Activated gamma-delta T cell treated with Interleukin-2 at 50 U/mL for 16 hours (primary cell): ENCODE results near the gene MAP1LC3A.

Experiments
- DNase-seq: peaks from one replicate; pipeline ENCODE4 v3.0.0-alpha.2; 2020

Gene MAP1LC3A

DNA sequence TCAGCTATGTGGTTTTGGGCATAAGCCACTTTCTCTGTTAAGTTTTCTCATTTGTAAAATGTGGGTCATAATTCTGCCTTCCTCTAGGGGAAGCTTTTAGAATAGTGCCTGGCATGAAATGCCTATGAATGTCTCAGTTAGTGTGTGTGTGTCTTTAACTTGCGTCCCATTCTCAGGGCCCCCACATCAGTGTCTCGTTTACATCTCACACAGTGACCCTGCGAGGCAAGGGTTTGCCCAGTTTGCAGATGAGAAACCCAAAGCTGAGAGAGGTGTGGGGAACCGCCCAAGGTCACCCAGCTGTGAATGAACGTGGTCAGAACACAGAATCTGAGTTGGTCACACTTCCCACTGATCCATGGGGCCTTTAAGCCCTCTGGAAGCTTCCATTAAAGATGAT lies 28.2 kb upstream of the MAP1LC3A start:
- no peak for DNase-seq

DNA sequence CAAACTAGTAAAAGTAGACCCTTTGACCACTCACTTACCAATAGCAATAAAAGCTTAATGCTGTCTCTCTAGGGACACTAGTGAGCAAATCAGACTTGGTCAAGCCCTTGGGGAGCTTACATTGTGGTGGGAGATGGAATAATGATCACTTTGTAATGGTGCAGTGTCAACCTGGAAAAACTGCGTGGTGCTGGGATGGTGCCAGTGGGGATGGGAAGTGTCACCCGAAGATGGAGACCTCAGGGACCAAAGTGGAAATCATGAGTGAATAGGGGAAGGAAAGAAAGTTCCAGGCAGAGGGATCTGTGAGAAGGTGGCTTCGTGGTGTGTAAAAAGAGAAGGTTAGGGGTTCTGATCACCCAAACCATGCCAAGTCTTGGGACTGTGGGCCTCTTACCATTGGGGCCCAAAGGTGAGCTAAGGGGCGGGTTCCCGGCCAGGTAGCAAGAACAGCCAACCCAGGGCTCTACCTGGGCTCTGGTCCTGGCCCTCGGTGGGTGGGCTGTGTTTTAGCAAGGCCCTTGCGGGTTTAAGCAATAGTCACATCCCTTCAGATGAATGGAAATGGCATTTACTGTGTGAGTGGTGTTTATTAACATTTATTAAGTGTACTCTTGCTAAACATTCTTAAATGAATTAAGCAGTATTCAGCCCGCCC lies 26.8 kb upstream of the MAP1LC3A start:
- no peak for DNase-seq

DNA sequence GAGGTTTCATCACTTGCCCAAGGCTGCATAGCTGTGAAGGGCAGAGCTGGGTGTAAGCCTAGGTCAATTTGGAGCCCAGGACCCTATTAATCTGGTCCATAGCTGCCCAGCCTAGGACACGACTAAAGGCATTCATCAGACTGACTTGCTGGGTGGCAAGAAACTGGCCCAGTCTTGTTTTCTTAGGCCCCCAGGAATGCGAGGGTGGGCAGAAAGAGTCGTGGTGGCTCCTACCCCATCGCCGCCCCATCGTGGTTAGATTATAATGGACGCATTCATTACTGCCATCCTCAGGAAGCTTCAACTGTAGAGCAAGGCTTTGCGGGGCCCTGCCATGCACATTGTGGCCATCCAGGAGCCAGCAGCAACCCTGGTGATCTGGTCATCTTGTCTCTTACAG lies 26.2 kb upstream of the MAP1LC3A start:
- DNase-seq: no peak

- DNase-seq: no peak
Measured at GRCh38 chr20:34532756-34533155, 25.8 kb upstream of the MAP1LC3A start.

- no peak for DNase-seq
Measured at GRCh38 chr20:34534391-34535165, 23.9 kb upstream of the MAP1LC3A start.

DNA sequence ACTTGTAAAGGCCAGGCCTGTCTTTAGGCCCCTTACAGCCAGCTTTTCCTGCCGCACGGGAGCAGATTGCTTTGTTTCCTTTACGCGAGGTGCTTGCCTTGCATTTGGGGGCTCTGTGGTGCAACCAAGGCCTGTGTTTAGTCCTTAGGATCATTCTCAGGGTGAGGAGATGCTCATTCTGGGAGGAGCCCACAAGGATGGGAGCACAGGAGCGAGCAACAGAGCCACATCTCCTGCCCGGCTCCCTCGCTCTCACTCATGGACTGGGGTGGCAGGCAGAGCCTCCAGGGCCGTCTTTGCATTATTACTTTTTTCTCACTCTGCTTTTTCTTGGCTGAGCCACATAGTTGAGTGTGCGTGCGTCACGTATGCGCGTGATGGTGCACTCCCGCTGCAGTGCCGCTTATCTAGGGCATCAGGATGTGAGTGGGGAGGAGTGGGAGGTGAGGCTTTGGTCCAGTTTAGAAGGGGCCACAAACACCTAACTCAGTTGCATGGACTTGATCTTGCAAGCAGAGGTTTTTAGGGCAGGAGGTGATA lies 23.1 kb upstream of the MAP1LC3A start:
- DNase-seq: no peak

- no peak for DNase-seq
Measured at GRCh38 chr20:34535857-34536256, 22.7 kb upstream of the MAP1LC3A start.

DNA sequence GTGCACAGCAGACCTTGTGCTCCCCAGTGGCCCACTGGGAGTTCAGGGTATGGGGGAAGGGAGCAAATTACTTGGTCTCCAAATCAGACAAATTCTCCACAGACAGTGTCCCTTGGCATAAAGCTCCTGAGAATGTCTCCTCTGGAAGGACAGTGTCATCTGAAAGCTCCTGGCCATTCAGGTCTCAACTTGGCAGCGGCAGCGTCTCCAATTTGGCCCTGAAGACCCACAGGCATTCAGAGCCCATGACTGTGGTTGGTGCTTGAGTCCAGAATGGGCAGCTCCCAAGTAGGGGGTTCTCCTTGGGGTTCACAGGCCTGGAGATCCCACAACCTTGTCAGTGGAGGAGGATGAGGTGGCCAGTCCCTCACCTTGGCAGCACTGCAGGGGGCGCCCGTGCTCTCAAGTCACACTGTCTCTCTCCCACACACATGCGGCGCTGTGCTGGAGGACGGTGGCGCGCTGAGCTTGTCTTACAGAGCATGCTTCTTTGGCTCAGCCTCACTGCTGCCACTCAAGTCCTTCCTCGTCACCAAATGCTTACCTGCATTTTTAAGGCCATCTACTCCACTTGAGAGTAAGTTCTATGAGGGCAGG lies 21.6 kb upstream of the MAP1LC3A start:
- DNase-seq: no peak

GRCh38 chr20:34537651-34538050 lies 20.9 kb upstream of the MAP1LC3A start:
- DNase-seq: no peak

DNA sequence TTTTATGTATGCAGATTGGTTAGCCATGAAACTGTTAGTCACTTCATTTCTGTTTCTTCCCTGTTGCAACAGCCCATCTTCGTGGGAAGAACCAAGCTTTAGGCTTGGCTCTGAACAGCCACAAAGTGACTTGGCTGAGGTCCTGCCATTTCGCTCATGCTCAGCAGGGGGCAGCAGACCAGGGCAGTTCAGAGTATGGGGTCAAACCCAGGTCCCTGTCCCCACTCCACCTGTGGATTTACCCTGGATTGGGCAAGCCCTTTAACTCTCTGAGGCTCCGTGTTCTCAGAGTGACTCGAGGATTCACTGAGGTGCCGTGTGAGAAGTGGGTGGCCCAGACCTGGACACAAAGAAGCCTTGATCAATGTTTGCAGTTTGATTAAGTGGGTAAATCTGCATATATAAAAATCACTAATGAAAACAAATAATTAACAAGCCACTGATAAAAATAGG lies 19.8 kb upstream of the MAP1LC3A start:
- DNase-seq: peak; percentile 45

- DNase-seq: no peak
Measured at GRCh38 chr20:34539756-34540155, 18.8 kb upstream of the MAP1LC3A start.

- no peak for DNase-seq
Measured at GRCh38 chr20:34540596-34541263, 17.8 kb upstream of the MAP1LC3A start.

DNA sequence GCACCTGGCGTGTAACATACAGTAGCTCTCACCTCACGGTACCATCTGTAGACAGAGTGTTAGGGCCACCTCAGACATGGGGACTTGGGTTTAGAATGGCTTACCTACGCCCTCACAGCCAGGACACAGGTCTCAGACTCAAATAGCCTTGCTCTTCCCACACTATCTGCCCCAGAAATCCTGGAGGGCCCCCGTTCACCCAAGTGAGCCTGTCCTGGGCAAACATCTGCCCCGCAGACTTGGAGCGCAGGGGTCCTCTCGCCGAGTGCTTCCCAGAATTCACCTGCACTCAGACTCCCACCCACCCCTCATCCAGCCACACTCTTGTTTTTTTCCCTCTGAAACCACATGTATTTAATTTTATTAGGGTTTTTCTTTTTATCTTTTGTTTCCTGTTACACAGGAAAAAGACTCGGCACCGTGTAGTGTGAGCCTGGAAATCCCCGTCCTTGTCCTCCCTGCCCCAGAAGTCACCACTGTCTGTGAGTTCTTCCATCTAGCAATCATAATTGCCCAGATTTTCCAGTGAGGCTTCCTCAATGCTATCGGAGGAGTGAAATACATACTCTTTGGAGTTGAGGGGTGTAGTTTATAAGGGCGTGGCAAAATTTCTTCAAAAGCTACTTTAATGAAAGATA lies 17.1 kb upstream of the MAP1LC3A start:
- DNase-seq: no peak

DNA sequence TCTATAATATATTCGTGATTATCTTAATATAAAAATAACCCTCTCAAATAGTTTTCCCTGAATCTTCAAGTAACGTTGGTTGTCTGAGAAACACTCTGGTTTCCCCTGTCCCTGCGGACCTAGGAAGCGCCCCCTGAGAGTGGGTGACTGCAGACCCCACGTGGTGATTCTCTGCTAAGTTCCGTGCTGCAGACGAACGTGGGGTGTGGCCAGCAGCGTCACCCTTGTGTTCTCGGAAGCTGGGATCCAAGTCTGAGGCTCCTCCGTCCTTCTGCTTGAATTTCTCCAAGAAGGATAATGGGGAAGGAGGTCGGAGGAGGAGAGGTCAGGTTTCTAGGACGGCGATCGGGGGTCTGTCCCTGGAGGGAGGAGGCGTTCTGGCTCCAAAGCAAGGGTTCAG lies 16.6 kb upstream of the MAP1LC3A start:
- DNase-seq: no peak

DNA sequence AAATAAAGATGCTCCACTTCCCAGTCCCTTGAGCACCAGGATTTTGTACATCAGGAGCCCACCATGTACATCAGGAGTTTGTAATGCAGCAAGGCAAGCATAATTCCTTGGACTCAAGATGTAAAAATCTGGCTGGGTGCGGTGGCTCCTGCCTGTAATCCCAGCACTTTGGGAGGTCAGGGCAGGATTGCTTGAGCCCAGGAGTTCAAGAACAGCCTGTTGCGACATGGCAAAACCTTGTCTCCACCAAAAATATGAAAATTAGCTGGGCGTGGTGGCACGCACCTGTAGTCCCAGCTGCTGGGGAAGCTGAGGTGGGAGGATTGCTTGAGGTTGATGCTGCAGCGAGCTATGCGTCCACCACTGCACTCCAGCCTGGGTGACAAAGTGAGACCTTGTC lies 16.1 kb upstream of the MAP1LC3A start:
- DNase-seq: no peak

DNA sequence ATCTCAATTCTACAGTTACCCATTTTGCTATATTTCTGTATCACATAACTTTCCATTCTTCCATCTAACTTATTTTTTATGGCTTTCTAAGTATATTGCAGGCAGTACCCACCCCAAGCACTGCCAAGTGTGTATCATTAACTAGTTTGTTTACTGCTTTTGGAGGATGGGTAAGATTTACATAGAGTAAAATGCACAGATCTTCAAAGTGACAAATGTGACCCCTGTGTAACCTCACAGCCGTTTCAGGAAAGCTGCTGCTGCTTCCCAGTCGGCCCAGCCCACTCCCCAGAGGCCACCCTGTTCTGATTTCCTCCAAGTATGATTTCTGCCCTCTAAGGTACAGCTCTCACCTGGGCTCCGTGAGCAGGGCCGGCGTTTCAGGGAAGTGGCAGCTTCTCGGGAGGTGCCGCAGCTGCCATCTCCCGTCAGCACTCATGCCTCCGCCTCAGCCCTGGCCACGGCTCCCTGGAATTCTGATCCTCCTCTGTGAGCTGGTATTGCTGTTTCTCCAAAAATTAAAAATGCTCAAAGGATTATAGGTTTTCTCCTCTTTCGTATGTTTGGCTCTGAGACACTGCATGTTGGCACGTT lies 15.0 kb upstream of the MAP1LC3A start:
- DNase-seq: no peak

- no peak for DNase-seq
Measured at GRCh38 chr20:34544109-34544796, 14.3 kb upstream of the MAP1LC3A start.

DNA sequence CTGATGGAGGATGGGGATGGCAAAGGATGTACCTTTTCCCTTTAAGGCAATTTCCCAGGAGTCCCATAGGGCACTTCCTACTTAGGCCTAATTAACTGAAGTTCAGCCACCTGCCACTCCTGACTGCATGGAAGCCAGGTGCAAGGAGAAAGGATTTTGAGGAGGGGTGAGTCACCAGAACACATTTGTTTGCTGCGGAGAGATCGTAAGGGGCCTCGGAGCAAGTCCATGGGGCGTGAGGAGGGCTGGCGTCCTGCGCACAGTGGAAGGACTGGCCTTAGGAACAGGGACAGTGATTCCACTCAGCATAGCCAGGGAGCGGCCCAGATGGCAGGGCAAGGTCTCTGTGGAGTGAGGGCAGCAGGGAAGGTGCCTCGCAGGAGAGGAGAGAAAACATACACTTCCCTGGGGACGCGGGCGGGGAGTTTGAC lies 11.8 kb upstream of the MAP1LC3A start:
- no peak for DNase-seq

DNA sequence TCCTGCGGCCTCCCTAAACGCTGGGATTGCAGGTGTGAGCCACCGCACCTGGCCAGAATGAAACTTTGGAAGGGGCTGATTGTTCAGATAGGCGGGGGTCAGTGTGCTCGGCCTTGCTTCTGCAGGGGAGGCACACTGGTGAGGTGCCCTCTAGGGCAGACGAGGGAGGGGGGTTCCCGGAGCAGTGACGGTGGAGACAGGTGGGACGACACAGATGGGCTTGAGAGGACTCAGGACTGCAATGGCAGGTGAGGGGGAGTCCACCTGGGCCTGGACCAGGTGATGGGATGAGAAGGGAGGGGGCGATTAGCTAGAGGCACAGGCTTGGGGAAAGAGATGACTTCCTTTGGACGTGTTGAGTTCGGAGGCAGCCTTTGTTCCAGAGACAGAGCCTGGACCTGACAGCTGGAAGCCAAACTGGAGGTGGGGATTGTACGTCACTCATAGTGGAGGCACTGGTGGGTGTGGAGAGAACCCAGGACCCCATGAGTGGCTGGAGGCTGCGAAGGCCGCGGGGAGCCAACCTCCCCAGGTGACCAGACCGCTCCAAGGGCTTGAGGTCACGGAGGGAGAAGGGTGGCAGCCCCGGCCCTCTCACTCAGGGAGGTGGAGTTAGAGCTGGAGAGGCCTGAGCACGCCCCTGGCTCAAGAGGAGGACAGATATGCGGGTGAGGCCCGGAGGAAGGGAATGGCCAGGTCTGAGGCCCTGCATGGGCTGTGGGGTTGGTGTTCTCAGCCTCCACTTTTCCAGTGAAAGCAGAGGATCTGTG lies 10.5 kb upstream of the MAP1LC3A start:
- DNase-seq: no peak

- DNase-seq: no peak
Measured at GRCh38 chr20:34549291-34549928, 9.1 kb upstream of the MAP1LC3A start.
